ENCODE measurements around the gene SPARCL1.
"Not testable (repeated sequence)": the region's sequence is repeated elsewhere in the genome, so short reads cannot be mapped to it uniquely, and the experiment has no call there.

The SPARCL1 gene

DNA sequence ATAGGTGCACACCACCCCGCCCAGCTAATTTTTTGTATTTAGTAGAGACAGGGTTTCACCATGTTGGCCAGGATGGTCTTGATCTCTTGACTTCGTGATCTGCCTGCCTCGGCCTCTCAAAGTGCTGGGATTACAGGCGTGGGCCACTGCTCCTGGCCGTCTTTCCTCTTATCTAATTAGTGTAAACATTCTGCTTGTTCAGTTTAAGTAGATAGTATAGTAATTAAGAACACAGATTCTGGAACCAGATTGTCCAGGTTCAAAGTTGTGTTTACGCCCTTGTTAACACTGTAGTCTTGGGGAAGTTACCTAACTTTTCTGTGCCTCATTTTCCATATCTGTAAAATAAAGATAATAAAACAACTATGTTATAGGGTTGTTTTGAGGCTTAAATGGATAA lies 82.8 kb downstream of the SPARCL1 start:
- DNase-seq (ENCODE audit: low read depth in 2 of 2), result not testable (repeated sequence)

DNA sequence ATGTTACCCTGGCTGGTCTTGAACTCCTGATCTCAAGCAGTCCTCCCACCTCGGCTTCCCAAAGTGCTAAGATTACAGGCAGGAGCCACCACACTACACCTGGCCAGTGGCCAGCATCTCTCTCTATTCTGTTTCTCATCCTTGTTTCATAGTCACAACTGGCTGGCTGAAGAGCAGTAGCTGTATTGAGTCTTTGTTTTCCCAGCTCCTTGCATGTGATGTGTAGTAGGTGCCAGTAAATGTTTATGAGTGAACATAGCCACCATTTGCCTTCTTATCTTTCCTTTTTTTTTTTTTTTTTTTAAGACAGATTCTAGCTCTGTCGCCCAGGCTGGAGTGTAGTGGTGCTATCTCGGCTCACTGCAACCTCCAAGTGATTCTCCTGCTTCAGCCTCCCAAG lies 83.2 kb downstream of the SPARCL1 start:
- no peak for DNase-seq (ENCODE audit: low read depth in 2 of 2)

DNA sequence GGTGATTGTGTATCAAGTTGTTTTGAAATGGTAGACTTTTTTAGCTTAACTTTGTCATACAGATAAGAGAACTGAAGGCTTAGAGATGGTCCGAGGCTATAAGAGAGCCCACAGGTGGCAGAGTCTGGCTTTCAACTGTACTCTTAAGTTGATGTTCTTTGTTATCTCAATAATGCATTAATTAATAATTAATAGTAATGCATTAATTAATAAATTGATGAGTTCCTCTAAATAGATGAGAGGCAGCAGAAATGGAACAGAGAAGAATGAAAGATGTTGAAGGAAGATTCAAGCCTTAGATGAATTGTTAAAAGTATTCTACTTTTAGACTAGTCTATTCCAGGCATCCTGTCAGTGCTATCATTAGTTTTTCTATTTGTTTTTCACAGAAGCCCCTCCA lies 84.4 kb downstream of the SPARCL1 start:
- DNase-seq (ENCODE audit: low read depth in 2 of 2), result no peak

DNA sequence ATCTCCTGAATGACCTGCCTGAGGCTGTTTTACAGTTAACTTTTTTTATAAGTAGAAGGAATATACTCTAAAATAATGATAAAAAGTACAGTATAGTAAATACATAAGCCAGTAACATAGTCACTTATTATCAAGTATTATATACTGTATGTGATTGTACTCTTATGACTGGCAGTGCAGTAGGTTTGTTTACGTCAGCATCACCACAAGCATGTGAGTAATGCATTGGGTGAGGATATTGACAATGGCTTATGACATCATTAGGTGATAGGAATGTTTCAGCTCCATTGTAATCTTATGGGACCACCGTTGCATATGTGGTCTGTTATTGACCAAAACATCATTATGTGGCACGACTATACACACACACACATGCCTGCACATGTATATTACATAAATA lies 86.3 kb downstream of the SPARCL1 start:
- DNase-seq (ENCODE audit: low read depth in 2 of 2), result no peak

DNA sequence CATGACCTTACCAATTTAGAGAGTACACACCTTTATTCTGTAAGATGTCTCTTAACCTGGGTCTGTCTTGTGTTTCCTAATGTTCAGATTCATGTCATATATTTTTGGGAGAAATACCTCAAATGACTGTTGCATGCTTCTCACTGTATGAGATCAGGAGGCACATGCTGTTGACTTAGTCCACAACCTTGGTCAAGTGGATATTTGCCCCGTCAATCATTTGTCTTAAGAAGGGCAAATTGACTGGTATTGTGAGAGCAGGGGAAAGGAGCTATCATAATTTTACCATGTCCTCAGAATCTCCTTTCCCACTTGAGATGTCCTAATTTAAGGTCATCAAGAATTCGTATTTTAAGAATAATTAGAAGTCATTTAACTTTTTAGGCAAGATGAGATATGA lies 95.8 kb downstream of the SPARCL1 start:
- no peak for DNase-seq (ENCODE audit: low read depth in 2 of 2)

DNA sequence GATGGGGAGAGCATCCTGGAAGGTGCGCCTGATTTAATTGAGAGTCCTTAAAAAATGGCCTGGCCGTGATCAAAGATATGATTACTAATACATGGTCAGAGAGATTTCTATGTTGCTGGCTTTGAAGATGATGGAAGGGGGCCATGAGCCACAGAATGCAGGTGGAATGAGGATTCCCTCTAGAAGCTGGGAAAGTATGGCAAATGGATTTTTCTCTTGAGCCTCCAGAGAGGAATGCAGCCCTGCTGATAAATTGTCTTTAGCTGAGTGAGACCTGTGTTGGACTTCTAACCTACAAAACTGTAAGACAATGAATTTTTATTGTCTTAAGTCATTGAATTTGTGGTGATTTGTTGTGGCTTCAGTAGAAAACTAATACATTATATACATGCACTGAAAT lies 99.1 kb downstream of the SPARCL1 start:
- DNase-seq (ENCODE audit: low read depth in 2 of 2), result no peak

DNA sequence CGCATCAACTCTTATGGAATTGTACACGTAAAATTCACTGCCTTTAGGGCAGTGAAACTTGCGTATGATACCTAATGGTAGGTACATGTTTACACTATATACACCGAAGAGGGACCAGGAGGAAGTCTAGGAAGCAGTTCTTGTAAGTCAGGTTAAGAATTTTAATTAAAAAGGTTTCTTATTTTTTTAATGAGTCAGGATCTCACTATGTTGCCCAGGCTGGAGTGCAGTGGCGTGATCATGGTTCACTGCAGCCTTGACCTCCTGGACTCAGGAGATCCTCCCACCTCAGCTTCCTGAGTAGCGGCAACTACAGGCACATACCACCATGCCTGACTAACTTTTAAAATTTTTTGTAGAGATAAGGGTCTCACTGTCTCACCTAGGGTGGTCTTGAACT lies 100.2 kb downstream of the SPARCL1 start:
- DNase-seq (ENCODE audit: low read depth in 2 of 2), result no peak

DNA sequence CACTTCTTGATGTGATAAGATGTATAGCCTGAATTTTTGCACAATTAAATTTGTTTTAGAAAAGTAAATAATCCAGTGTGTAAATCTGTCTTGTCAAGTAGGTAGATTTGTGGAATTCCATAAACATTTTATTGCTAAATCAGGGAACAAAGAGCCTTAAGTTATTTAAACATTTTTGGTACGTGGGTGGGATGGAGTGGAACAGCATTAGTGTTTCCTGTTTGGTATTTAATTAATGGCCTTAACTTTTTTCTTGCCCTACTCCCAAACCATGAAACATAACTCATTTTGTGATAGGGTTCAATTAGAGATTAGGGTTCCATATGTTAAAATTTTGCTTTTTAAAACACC lies 101.7 kb downstream of the SPARCL1 start:
- no peak for DNase-seq (ENCODE audit: low read depth in 2 of 2)

DNA sequence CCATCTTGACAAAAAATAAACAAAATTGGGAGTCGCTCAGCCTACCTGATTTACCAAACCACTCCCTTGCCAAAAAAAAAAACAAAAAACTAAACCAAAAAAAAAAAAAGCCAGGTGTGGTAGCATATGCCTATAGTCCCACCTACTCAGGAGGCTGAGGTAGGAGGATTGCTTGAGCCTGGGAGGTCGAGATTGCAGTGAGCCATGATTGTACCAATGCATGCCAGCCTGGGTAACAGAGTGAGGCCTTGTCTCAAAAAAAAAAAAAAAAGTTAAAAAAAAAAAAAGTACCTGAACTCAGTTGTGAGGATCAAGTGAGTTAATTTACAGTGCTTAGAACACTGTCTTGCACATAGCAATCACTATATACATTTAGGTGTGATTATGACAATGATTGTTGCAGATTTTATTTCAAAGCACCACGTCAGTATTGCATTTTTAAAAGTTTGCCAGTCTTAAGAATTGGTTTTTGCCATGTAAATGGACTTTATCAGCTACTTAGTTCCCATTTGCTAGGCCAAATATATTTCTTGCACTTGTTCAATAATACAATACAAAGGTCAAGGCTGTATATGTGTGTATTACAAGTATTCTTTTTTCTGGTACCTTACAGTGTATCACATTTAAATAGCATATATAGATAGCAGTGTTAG lies 102.2 kb downstream of the SPARCL1 start:
- DNase-seq (ENCODE audit: low read depth in 2 of 2), result no peak

DNA sequence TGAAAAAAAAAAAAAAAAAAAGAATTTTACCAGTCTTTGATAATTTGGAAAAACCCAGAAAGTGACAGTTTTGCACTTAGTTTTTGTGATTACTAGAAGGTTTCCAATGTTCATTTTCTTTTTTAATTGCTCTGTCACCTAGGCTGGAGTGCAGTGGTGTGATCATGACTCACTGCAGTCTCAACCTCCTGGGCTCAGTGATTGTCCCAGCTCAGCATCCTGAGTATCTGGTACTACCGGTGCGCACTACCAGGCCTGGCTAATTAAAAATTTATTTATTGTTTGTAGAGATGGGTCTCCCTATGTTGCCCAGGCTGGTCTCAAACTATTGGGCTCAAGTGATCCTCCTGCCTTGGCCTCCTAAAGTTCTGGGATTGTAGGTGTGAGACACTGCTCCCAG lies 103.5 kb downstream of the SPARCL1 start:
- DNase-seq (ENCODE audit: low read depth in 2 of 2), result no peak

DNA sequence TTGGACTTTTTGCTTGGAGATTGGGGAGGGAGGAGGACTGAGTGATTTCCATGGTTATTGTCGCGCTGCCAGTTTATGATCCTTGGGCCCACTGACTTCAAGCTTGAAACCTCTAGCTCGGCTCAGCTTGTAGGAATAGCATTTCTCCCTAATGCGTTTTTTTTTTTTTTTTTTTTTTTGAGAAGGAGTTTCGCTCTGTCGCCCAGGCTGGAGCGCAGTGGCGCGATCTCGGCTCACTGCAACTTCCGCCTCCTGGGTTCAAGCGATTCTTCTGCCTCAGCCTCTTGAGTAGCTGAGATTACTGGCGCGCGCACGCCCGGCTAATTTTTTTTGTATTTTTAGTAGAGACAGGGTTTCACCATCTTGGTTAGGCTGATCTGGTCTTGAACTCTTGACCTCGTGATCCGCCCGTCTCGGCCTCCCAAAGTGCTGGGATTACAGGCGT lies 105.1 kb downstream of the SPARCL1 start:
- not testable (repeated sequence) for DNase-seq (ENCODE audit: low read depth in 2 of 2)
